IPS-20b (cell line): ENCODE data around the gene SLC37A3.
"Not testable (repeated sequence)": the region's sequence is repeated elsewhere in the genome, so short reads cannot be mapped to it uniquely, and the experiment has no call there.

Experiments used
- H3K27ac ChIP-seq: one replicate; pipeline ENCODE4 v1.5.1; 2013; ENCODE audit warnings: low read length
- H3K27me3 ChIP-seq: 2 replicates; pipeline ENCODE4 v1.6.1; 2013; ENCODE audit warnings: mild to moderate bottlenecking, low read length, inconsistent platforms; ENCODE audit not compliant: insufficient read depth
- H3K36me3 ChIP-seq: 2 replicates; pipeline ENCODE4 v1.6.1; 2013; ENCODE audit warnings: low read depth, mild to moderate bottlenecking, inconsistent platforms, low read length, moderate library complexity; ENCODE audit not compliant: insufficient read depth
- H3K4me1 ChIP-seq: 2 replicates; pipeline ENCODE4 v1.6.1; 2013; ENCODE audit warnings: mild to moderate bottlenecking, control low read depth, inconsistent platforms, low read length, moderate library complexity; ENCODE audit not compliant: insufficient read depth
- H3K4me3 ChIP-seq: 2 replicates; pipeline ENCODE4 v1.5.1; 2013; ENCODE audit warnings: mild to moderate bottlenecking, low read length, inconsistent platforms
- H3K9ac ChIP-seq: 2 replicates; pipeline ENCODE4 v1.6.1; 2013; ENCODE audit warnings: low read depth, mild to moderate bottlenecking, inconsistent platforms, low read length, moderate library complexity
- H3K9me3 ChIP-seq: 2 replicates; pipeline ENCODE4 v1.6.1; 2013; ENCODE audit warnings: mild to moderate bottlenecking, low read depth, low read length, inconsistent platforms; ENCODE audit not compliant: insufficient read depth

Gene SLC37A3

DNA sequence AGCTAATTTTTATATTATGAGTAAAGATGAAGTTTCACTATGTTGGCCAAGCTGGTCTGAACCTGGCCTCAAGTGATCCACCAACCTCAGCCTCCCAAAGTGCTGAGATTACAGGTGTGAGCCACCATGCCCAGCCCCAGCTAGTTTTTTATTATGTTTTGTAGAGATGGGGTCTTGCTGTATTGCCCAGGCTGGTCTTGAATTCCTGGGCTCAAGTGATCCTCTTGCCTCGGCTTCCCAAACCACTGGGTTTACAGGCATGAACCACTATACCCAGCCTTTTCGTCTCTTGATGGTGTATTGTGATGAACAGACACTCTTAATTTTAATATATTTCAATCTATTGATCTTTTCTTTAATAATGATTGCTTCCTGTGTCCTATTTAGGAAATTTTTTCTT is 23.2 kb upstream of the SLC37A3 start:
- Histone ChIP-seq H3K4me3 (no peak overlapping the region), H3K9me3 (no peaks in the 10 kb centered on the region), H3K27me3 (no peaks in the 10 kb centered on the region), H3K4me1 (no peaks in the 10 kb centered on the region), H3K36me3 (no peaks in the 10 kb centered on the region), H3K27ac (no peak overlapping the region), H3K9ac (no peak overlapping the region)

DNA sequence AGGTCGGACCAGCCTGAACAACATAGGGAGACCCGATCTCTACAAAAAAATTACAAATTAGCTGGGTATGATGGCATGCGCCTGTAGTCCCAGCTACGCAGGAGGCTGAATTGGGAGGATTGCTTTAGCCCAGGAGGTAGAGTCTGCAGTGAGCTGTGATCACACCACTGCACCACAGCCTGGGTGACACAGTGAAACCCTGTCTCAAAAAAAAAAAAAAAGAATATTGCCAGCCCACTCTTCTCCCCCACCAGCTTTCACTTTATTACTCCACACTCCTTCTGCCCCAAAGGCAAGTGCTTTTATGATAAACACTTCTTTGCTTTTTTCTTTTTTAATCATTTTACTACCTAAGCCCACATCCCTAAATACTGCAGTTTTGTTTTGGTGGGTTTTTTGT is 20.3 kb upstream of the SLC37A3 start:
- Histone ChIP-seq H3K4me1 (no peaks in the 10 kb centered on the region), H3K27me3 (no peaks in the 10 kb centered on the region), H3K36me3 (no peaks in the 10 kb centered on the region), H3K9me3 (no peaks in the 10 kb centered on the region), H3K27ac (no peak overlapping the region), H3K4me3 (no peak overlapping the region), H3K9ac (no peak overlapping the region)

DNA sequence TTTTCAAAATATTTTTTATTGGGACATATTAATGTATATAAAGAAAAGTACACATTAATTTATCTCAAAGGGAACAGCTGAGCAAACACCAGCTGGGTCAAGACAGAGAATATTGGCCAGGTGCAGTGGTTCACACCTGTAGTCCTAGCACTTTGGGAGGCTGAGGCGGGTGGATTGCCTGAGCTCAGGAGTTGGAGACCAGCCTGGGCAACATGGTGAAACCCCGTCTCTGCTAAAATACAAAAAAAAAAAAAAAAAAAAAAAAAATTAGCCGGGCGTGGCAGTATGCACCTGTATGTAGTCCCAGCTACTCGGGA is 19.8 kb upstream of the SLC37A3 start:
- not testable (repeated sequence) for H3K9ac ChIP-seq, H3K4me1 ChIP-seq, H3K27me3 ChIP-seq, H3K27ac ChIP-seq, H3K9me3 ChIP-seq, H3K36me3 ChIP-seq, H3K4me3 ChIP-seq

DNA sequence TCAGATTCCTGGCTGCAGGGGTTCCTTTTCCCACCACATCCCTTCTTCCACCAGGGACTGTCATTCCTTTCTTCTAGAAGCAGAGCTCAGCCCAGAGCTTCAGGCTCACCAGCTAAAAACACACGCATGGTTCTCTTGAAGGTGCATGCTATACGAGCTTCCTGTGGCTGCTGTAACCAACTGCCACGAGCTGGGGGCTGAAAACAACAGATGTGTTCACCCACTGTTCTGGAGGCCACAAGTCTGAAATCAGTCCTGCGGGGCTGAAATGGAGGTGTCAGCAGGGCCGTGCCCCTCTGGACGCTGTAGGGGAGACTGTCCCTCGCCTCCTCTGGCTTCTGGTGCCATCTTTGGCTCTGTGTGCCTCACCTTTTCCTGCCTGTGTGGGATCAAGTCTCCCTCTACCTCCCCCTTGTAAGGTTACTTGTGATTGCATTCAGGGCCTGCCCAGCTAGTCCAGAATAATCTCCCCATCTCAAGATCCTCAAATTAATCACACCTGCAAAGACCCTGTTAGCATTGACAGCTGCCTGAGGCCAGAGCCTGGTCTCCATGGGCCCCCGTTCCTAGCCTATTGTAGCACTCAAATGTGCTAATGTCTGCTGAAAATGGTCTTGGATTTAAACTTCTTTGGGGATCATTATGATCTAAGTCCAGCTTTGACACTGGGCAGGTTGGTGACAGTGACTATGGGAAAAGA is 19.3 kb upstream of the SLC37A3 start:
- Histone ChIP-seq H3K4me3 (no peak overlapping the region), H3K9me3 (no peaks in the 10 kb centered on the region), H3K27ac (no peak overlapping the region), H3K4me1 (no peaks in the 10 kb centered on the region), H3K9ac (no peak overlapping the region), H3K36me3 (0 out of 2 replicates have a peak, but pooled peaks cover 4% of the 10 kb centered on the region), H3K27me3 (no peaks in the 10 kb centered on the region)

DNA sequence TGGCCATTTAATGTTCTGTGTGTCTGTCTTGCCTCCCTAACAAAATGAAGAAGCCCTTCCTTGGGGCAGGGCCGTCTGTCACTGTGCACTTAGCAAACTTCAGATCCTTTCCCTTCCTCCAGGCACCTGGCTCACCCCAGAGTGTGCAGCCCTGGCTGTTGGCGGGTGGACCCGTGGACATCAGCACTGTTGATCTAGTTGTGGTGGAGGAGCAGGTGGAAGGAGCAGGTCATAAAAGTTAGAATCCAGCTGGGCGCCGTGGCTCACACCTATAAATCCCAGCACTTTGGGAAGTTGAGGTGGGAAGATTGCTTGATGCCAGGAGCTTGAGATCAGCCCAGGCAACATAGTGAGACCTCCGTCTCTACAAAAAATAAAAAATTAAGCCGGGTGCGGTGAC is 18.2 kb upstream of the SLC37A3 start:
- Histone ChIP-seq H3K4me3 (no peak overlapping the region), H3K9ac (no peak overlapping the region), H3K27ac (no peak overlapping the region), H3K36me3 (0 out of 2 replicates have a peak, but pooled peaks cover 4% of the 10 kb centered on the region), H3K27me3 (no peaks in the 10 kb centered on the region), H3K9me3 (no peaks in the 10 kb centered on the region), H3K4me1 (no peaks in the 10 kb centered on the region)

DNA sequence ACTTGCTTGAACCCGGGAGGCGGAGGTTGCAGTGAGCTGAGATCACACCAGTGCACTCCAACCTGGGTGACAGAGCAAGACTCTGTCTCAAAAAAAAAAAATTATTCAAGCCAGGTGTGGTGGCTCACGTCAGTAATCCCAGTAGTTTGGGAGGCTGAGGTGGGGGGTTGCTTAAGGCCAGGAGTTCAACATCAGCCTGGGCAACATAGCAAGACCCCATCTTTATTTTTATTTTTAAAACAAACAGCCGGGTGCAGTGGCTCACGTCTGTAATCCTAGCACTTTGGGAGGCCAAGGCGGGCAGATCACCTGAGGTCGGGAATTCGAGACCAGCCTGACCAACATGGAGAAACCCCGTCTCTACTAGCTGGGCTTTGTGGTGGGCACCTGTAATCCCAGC is 17.5 kb upstream of the SLC37A3 start:
- not testable (repeated sequence) for H3K9ac ChIP-seq, H3K27ac ChIP-seq, H3K36me3 ChIP-seq, H3K9me3 ChIP-seq, H3K4me3 ChIP-seq, H3K27me3 ChIP-seq, H3K4me1 ChIP-seq

DNA sequence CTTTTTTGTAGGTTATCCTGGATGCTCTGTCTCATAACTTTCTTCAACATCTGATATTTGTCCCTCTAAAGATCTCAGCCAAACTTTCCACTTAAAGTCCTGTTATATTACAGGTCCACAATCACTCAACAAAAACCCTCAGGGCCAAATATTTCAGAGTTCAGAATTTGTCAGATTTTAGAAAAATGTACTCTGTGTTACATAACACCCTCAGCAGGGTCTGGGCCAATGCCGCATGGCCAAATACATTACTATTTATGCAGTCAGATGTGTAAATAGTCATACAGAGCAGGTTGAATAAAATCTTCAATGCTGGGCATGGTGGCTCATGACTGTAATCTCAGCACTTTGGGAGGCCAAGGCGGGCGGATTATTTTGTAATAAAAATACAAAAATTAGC is 17.0 kb upstream of the SLC37A3 start:
- Histone ChIP-seq H3K36me3 (0 out of 2 replicates have a peak, but pooled peaks cover 4% of the 10 kb centered on the region), H3K4me1 (no peaks in the 10 kb centered on the region), H3K9me3 (no peaks in the 10 kb centered on the region), H3K4me3 (no peak overlapping the region), H3K27me3 (no peaks in the 10 kb centered on the region), H3K27ac (no peak overlapping the region), H3K9ac (no peak overlapping the region)

DNA sequence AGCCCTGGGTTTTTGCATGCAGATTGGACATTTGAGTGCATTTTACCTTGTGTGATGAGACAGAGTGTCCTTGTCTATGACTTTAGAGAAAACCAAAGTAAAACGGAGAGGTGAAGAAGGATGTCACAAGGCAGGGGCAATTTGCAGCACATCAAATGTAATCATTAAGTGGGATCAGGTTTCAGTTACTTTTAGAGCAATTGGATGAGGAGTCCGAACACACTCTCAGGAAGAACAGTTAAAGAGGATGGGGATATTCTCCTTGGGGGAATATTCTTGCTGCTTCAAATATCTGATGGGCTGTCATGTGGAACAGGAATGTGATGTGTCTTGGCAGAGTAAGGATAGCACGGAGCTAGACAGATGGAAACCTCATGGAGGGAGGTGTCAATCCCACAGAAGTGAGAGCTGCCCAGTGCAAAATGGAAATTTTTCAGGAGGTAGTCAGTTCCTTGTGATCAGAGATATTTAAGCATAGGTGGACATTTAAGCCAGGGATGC is 6.3 kb upstream of the SLC37A3 start:
- no peak overlapping the region for H3K27ac ChIP-seq
- peaks cover 12% of the 10 kb centered on the region; the same call in 1 of the 2 replicates for H3K4me1 ChIP-seq
- H3K27me3 ChIP-seq: no peaks in the 10 kb centered on the region
- no peaks in the 10 kb centered on the region for H3K9me3 ChIP-seq
- H3K36me3 ChIP-seq: no peaks in the 10 kb centered on the region
- peak overlapping the region; percentile 77 for H3K4me3 ChIP-seq
- peak overlapping the region; percentile 64; the same call in 1 of the 2 replicates for H3K9ac ChIP-seq

DNA sequence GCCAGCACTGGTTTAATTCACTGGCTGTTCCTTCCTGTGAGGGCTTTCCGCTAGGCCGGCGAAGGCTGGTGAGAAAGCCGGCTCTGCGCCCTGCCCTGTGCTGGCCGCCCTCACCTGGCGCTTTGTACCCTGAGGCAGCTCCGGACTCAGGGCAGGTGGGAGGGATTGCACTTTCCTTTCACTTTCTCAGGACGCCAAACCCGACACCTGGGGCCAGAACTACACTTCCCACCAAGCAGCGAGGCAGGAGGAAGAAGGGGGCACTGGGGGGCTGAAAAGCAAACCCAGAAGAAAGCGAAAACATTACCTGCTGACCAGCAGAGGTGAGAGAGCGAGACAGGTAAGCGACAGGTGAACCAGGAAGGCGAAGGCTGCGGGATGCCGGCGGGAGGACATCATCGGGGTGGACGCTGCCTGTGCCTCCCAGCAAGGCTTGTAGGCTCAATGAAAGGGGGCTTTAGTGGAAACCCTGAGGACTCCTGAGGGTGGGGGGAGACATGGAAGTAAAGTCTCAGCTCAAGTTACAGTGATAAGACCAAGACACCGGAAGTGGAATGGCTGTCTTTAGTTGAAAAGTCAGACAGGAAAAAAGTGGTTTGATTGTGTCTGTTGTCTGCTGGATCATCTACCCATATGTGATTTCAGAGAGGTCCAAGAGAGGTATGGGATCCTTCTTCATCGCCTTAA is 5.7 kb upstream of the SLC37A3 start, which contains the start of gene RAB19:
TSS of gene RAB19 (plus strand) at position 181 of the 687 bp plus-strand sequence. CDS start 3,589 bp downstream, outside the sequence.
- Histone ChIP-seq H3K27ac (no peak within 1 kb of the TSS), H3K9ac (peak within 1 kb of the TSS; percentile 64; the same call in 1 of the 2 replicates), H3K4me3 (peak within 1 kb of the TSS; percentile 77), H3K9me3 (no peaks in the 10 kb centered on the region), H3K36me3 (no peaks in the 10 kb centered on the region), H3K27me3 (no peaks in the 10 kb centered on the region), H3K4me1 (peaks cover 12% of the 10 kb centered on the region; the same call in 1 of the 2 replicates)

DNA sequence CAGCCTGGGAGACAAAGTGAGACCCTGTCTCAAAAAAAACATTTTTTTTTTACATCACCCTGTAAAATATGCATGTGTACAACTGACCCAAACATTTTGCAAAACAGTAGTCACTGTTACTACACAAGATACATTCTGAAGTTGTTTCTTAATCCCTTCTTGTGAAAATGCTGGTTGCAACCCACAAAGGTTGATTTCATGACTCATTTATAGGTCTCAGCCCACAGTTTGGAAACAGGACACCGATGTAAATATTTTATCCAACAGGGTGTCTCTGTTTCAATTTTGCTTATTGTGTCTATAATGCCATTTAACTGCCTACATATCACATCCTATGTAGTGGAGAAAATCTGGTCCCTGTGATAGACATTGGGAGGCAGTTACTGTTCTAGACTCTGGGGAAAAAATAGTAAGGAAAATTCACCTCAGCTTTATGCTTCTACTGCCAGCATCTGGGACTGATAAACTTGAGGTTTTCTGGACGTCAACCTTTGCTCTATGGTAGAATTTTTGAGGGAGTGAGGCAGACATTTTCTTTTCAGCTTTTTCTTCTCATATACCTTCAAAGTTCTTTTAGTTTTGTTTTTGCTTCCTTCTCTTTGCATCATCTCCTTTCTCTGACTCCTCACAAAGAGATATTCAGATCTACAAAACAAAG is 4.0 kb upstream of the SLC37A3 start:
- Histone ChIP-seq H3K36me3 (no peaks in the 10 kb centered on the region), H3K4me1 (peaks cover 12% of the 10 kb centered on the region; the same call in 1 of the 2 replicates), H3K9me3 (no peaks in the 10 kb centered on the region), H3K9ac (no peak overlapping the region), H3K4me3 (no peak overlapping the region), H3K27ac (no peak overlapping the region), H3K27me3 (no peaks in the 10 kb centered on the region)

DNA sequence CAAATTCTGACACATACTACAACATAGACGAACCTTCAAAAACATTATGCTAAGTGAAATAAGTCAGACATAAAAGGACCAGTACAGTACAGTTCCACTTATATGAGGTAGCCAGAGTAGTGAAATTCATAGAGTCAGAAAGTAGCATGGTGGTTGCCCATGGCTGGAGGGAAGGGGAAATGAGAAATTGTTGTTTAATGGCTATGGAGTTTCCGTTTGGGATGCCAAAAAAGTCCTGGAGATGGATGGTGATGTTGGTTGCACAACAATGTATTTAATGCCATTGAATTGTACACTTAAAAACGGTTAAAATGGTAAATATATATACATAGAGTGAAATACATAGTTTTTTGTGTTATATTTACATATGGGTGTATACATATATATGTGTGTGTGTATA is 2.1 kb upstream of the SLC37A3 start:
- H3K9me3 ChIP-seq: no peaks in the 10 kb centered on the region
- no peaks in the 10 kb centered on the region for H3K36me3 ChIP-seq
- no peak overlapping the region for H3K4me3 ChIP-seq
- peaks cover 12% of the 10 kb centered on the region; the same call in 1 of the 2 replicates for H3K4me1 ChIP-seq
- no peak overlapping the region for H3K9ac ChIP-seq
- no peak overlapping the region for H3K27ac ChIP-seq
- no peaks in the 10 kb centered on the region for H3K27me3 ChIP-seq
